Measurements from ENCODE around the gene CMC2. TPM values are rescaled to one million over a fixed set of nuclear protein-coding genes. Genes with fewer than 3 reads are reported as not detected.

The CMC2 gene
- total and polyA plus RNA-seq, 2 of the 8 experiments (the other 6 are each of a cell fraction or from before 2014, with no cell fraction given) = 66.6 to 116 TPM

GRCh38 chr16:80947708-80948625, 58.7 kb downstream of the CMC2 start:
- H2BK12ac ChIP-seq (ENCODE audit: low read depth, low read length) = no peak overlapping the region
- no peak overlapping the region for H4K8ac ChIP-seq (ENCODE audit: extremely low read depth, insufficient read depth, low read length)
- 0 out of 2 replicates have a peak overlapping the region, but pooled peaks have one; percentile 9 for H2AFZ ChIP-seq (ENCODE audit: low read length)
- H4K20me1 ChIP-seq (replicated peaks in 1 of 2; ENCODE audit: control insufficient read depth in 1 of 2, insufficient read depth in 2 of 2, low read length in 2 of 2) = peaks cover 0 to 2% of the 10 kb centered on the region in 2 experiments
- H3K4ac ChIP-seq (replicated peaks; ENCODE audit: insufficient read length, low read depth, low read length) = no peak overlapping the region
- no peaks in the 10 kb centered on the region for H3K79me1 ChIP-seq (ENCODE audit: low read depth, low read length)
- H3K18ac ChIP-seq (ENCODE audit: extremely low read depth, low read length) = no peak overlapping the region
- H2BK5ac ChIP-seq (ENCODE audit: low read depth, low read length) = no peak overlapping the region
- H2BK120ac ChIP-seq (replicated peaks; ENCODE audit: low read depth, low read length) = no peak overlapping the region
- H3K23me2 ChIP-seq (ENCODE audit: low read depth, low read length) = no peaks in the 10 kb centered on the region
- no peaks in the 10 kb centered on the region for H3K27me3 ChIP-seq (replicated peaks in 1 of 4; ENCODE audit: control insufficient read depth in 3 of 4, extremely low read depth in 1 of 4, insufficient read depth in 3 of 4, low read length in 3 of 4)
- H2BK15ac ChIP-seq (ENCODE audit: low read length) = no peak overlapping the region
- no peak overlapping the region for H2AK5ac ChIP-seq (ENCODE audit: low read depth, low read length)
- WGBS, 2 experiments (ENCODE audit: extremely low coverage in 1 of 2, insufficient coverage in 1 of 2, insufficient read length in 1 of 2, insufficient replicate concordance in 2 of 2, low coverage in 1 of 2, low lambda C conversion rate in 2 of 2, missing lambda C conversion rate in 1 of 2) = 83% methylated on average over 9 of the region's 9 CpGs; no CpG with 5 or more reads in 1 of the 2 experiments
- no peak overlapping the region for H3K4me2 ChIP-seq (ENCODE audit: insufficient read depth in 1 of 2, low read depth in 2 of 2, low read length in 2 of 2)
- no peak overlapping the region for H3K4me3 ChIP-seq (ENCODE audit: extremely low read depth in 1 of 4, insufficient read depth in 2 of 4, low read depth in 3 of 4, low read length in 4 of 4)
- FAIRE-seq (no peak), DNase-seq (ENCODE audit: low read depth in 1 of 2, low spot score in 2 of 2) (no peak)
- no peak overlapping the region for H4K91ac ChIP-seq (replicated peaks; ENCODE audit: insufficient read length, low read length)
- H3K27ac ChIP-seq (ENCODE audit: low read depth, low read length) = no peak overlapping the region
- ChIA-PET CTCF (ENCODE audit: partially characterized antibody) (interaction anchor here (0.6 to 5.7 kb wide), 18 partner anchors 9 to 421 kb away, joined by 3 to 84 read pairs (median 5); no protein-coding TSS in a partner anchor), POLR2A (ENCODE audit: partially characterized antibody) (no interaction called here)
- no peak overlapping the region; the same call in 1 of the 2 replicates for H2BK20ac ChIP-seq (ENCODE audit: low read length)
- H3K79me2 ChIP-seq (ENCODE audit: control insufficient read depth in 1 of 2, insufficient read depth in 2 of 2, low read length in 2 of 2) = no peaks in the 10 kb centered on the region
- no peaks in the 10 kb centered on the region for H3K36me3 ChIP-seq (ENCODE audit: control insufficient read depth in 2 of 4, insufficient read depth in 4 of 4, low read length in 3 of 4)
- no peaks in the 10 kb centered on the region for H3K9me3 ChIP-seq (ENCODE audit: insufficient read depth in 2 of 2, low read depth in 1 of 2, low read length in 1 of 2)
- no peaks in the 10 kb centered on the region for H3K4me1 ChIP-seq (replicated peaks in 1 of 4; ENCODE audit: control insufficient read depth in 3 of 4, insufficient read depth in 4 of 4, low read length in 3 of 4)
- no peak overlapping the region for H3K56ac ChIP-seq (replicated peaks; ENCODE audit: insufficient read length, low read depth, low read length)
- H4K5ac ChIP-seq (ENCODE audit: insufficient read length, low read depth, low read length) = no peak overlapping the region
- H3K14ac ChIP-seq (ENCODE audit: insufficient read length) = no peak overlapping the region
- H3K23ac ChIP-seq (ENCODE audit: insufficient read length) = no peak overlapping the region
- no peak overlapping the region for H3K9ac ChIP-seq (replicated peaks in 1 of 4; ENCODE audit: extremely low read depth in 1 of 4, low read depth in 3 of 4, low read length in 3 of 4)
- TF ChIP-seq CBX8 (IDR thresholded peaks at IDR 0.05; ENCODE audit: borderline replicate concordance, low read depth, low read length) (no peak), PHF8 (conservative IDR thresholded peaks at IDR 0.05; ENCODE audit: low read depth, low read length) (no peak), POLR2AphosphoS5 (IDR thresholded peaks at IDR 0.05; ENCODE audit: low read depth, low read length) (no peak), JUND (IDR thresholded peaks at IDR 0.05; ENCODE audit: low read length) (no peak), ATF2 (IDR thresholded peaks at IDR 0.05; ENCODE audit: low read length) (no peak), HDAC2 (IDR thresholded peaks at IDR 0.05; ENCODE audit: borderline replicate concordance in 1 of 2, low read depth in 2 of 2, low read length in 2 of 2) (no peak), BACH1 (IDR thresholded peaks at IDR 0.05; ENCODE audit: low read length) (no peak), KDM1A (IDR thresholded peaks at IDR 0.05; ENCODE audit: borderline replicate concordance, low read length) (no peak), E2F6 (IDR thresholded peaks at IDR 0.05) (no peak)
